Measurements from ENCODE around the gene PRLR. TPM values are rescaled to one million over a fixed set of nuclear protein-coding genes. Genes with fewer than 3 reads are reported as not detected.

Gene PRLR
- total RNA-seq, 2 donors from 2014 or later, result 6.2 to 7.9 TPM

GRCh38 chr5:35129921-35130485 is 100.3 kb downstream of the PRLR start:
- peak; percentile 81 to 92 (median 90) for DNase-seq
- no peak overlapping the region for H3K4me3 ChIP-seq
- WGBS, 2 donors, result 26 to 32% methylated on average over 7 of the region's 7 CpGs

GRCh38 chr5:35129276-35129675 is 101.0 kb downstream of the PRLR start:
- WGBS, 2 donors, result 84 to 97% methylated on average over 1 of the region's 1 CpG
- peak overlapping the region; percentile 77 to 81 (median 79) for H3K27ac ChIP-seq
- no peaks in the 10 kb centered on the region for H3K9me3 ChIP-seq
- intact Hi-C loops (cut with DNase I), result no loop called here
- ATAC-seq, result no peak
- no peak overlapping the region for H3K4me3 ChIP-seq
- H3K36me3 ChIP-seq (replicated peaks in 1 of 2; ENCODE audit: insufficient read depth in 1 of 2, low read depth in 2 of 2), result no peaks in the 10 kb centered on the region
- peaks cover 44% of the 10 kb centered on the region for H3K4me1 ChIP-seq
- no peak for TF ChIP-seq CTCF (IDR thresholded peaks at IDR 0.05)
- TF ChIP-seq POLR2A (IDR thresholded peaks at IDR 0.05), result no peak
- DNase-seq, result no peak
- no peaks in the 10 kb centered on the region for H3K27me3 ChIP-seq

More at GRCh38 chr5:35129921-35130485, 100.3 kb downstream of the PRLR start:
- TF ChIP-seq POLR2A (IDR thresholded peaks at IDR 0.05), result peak in 2 of 3 donors; percentile 12 to 36
- no peak for TF ChIP-seq CTCF (IDR thresholded peaks at IDR 0.05)
- H3K36me3 ChIP-seq (replicated peaks in 1 of 2; ENCODE audit: insufficient read depth in 1 of 2, low read depth in 2 of 2), result no peaks in the 10 kb centered on the region
- H3K9me3 ChIP-seq, result no peaks in the 10 kb centered on the region
- H3K27me3 ChIP-seq, result no peaks in the 10 kb centered on the region
- intact Hi-C loops (cut with DNase I), result no loop called here
- ATAC-seq, result peak; percentile 95
- peaks cover 41% of the 10 kb centered on the region for H3K4me1 ChIP-seq
- peak overlapping the region; percentile 77 to 81 (median 79) for H3K27ac ChIP-seq

- peaks cover 44% of the 10 kb centered on the region for H3K4me1 ChIP-seq
- WGBS, 2 donors, result 33 to 57% methylated on average over 1 of the region's 1 CpG
- H3K27me3 ChIP-seq, result no peaks in the 10 kb centered on the region
- H3K36me3 ChIP-seq (replicated peaks in 1 of 2; ENCODE audit: insufficient read depth in 1 of 2, low read depth in 2 of 2), result no peaks in the 10 kb centered on the region
- intact Hi-C loops (cut with DNase I), result no loop called here
- no peak for TF ChIP-seq CTCF (IDR thresholded peaks at IDR 0.05)
- no peak for TF ChIP-seq POLR2A (IDR thresholded peaks at IDR 0.05)
- ATAC-seq, result no peak
- peak in 3 of 4 donors; percentile 53 to 74 (median 58) for DNase-seq
- H3K27ac ChIP-seq, result no peak overlapping the region
- H3K9me3 ChIP-seq, result no peaks in the 10 kb centered on the region
- H3K4me3 ChIP-seq, result no peak overlapping the region
Observed at GRCh38 chr5:35127006-35127405, 103.3 kb downstream of the PRLR start.

- intact Hi-C loops (cut with DNase I), result no loop called here
- H3K4me3 ChIP-seq, result no peak overlapping the region
- no peaks in the 10 kb centered on the region for H3K36me3 ChIP-seq (replicated peaks in 1 of 2; ENCODE audit: insufficient read depth in 1 of 2, low read depth in 2 of 2)
- no peaks in the 10 kb centered on the region for H3K27me3 ChIP-seq
- H3K9me3 ChIP-seq, result no peaks in the 10 kb centered on the region
- WGBS, 2 donors, result 71 to 73% methylated on average over 2 of the region's 2 CpGs
- no peak for TF ChIP-seq CTCF (IDR thresholded peaks at IDR 0.05)
- no peak for TF ChIP-seq POLR2A (IDR thresholded peaks at IDR 0.05)
- DNase-seq (no peak), ATAC-seq (no peak)
- peaks cover 44% of the 10 kb centered on the region for H3K4me1 ChIP-seq
- H3K27ac ChIP-seq, result no peak overlapping the region
Observed at GRCh38 chr5:35125746-35126145, 104.5 kb downstream of the PRLR start.

- no peak for DNase-seq
- no peaks in the 10 kb centered on the region for H3K36me3 ChIP-seq (replicated peaks in 1 of 2; ENCODE audit: insufficient read depth in 1 of 2, low read depth in 2 of 2)
- WGBS, 2 donors, result 68% methylated on average over 2 of the region's 2 CpGs
- ATAC-seq, result no peak
- H3K9me3 ChIP-seq, result no peaks in the 10 kb centered on the region
- no peak overlapping the region for H3K4me3 ChIP-seq
- TF ChIP-seq CTCF (IDR thresholded peaks at IDR 0.05) (no peak), POLR2A (IDR thresholded peaks at IDR 0.05) (no peak)
- intact Hi-C loops (cut with DNase I), result no loop called here
- H3K27me3 ChIP-seq, result no peaks in the 10 kb centered on the region
- no peak overlapping the region for H3K27ac ChIP-seq
- H3K4me1 ChIP-seq, result peaks cover 37% of the 10 kb centered on the region
Observed at GRCh38 chr5:35124932-35125331, 105.4 kb downstream of the PRLR start.

All from body of pancreas (tissue), 4 donors.